B cell (primary cell): Measurements from ENCODE around the gene POT1.

Source experiments
- CTCF ChIP-seq: fragments of 200-600 bp; IDR thresholded peaks from one replicate; pipeline ENCODE4 v1.8.0; 2022; ENCODE audit warnings: antibody characterized with exemption, mild to moderate bottlenecking
- EZH2 ChIP-seq: IDR thresholded peaks from 2 replicates; pipeline ENCODE4 v1.6.1; 2012; ENCODE audit warnings: borderline replicate concordance, low read depth, mild to moderate bottlenecking, moderate library complexity, low read length; ENCODE audit not compliant: insufficient read depth, poor library complexity, severe bottlenecking

- TF ChIP-seq CTCF (no peak), EZH2 (no peak)
Observed at GRCh38 chr7:124918662-124919061, 11.0 kb downstream of the POT1 start.
